ENCODE measurements around the gene GABRD. TPM values are rescaled to one million over a fixed set of nuclear protein-coding genes. Genes with fewer than 3 reads are reported as not detected.

Gene GABRD
- total RNA-seq, 1 donor from 2014 or later = not detected

- no peak overlapping the region for H3K4me3 ChIP-seq
- peaks cover 7% of the 10 kb centered on the region for H3K27me3 ChIP-seq
- H3K36me3 ChIP-seq = no peaks in the 10 kb centered on the region
- no peak for DNase-seq (ENCODE audit: low spot score in 2 of 2)
- no peak for TF ChIP-seq CTCF (IDR thresholded peaks at IDR 0.05)
- intact Hi-C loops (cut with DNase I) = loop anchor here (10.0 kb wide), 1 partner anchor 101 kb away; no protein-coding TSS in a partner anchor
- no peaks in the 10 kb centered on the region for H3K9me3 ChIP-seq
- H3K27ac ChIP-seq = no peak overlapping the region
- no peaks in the 10 kb centered on the region for H3K4me1 ChIP-seq
These were observed 26.5 kb downstream of the GABRD start for GRCh38 chr1:2045468-2046173.

GRCh38 chr1:2046174-2046917 is 27.2 kb downstream of the GABRD start:
- TF ChIP-seq CTCF (IDR thresholded peaks at IDR 0.05) = peak in 2 of 3 experiments; percentile 10 to 36
- peaks cover 13% of the 10 kb centered on the region for H3K27me3 ChIP-seq

GRCh38 chr1:2046953-2047748 is 28.0 kb downstream of the GABRD start:
- Histone ChIP-seq H3K9me3 (no peaks in the 10 kb centered on the region), H3K4me1 (no peaks in the 10 kb centered on the region), H3K36me3 (no peaks in the 10 kb centered on the region), H3K27ac (no peak overlapping the region), H3K27me3 (peaks cover 13% of the 10 kb centered on the region), H3K4me3 (no peak overlapping the region)
- TF ChIP-seq CTCF (IDR thresholded peaks at IDR 0.05) = no peak
- intact Hi-C loops (cut with DNase I) = loop anchor here (10.0 kb wide), 1 partner anchor 102 kb away; no protein-coding TSS in a partner anchor
- DNase-seq (ENCODE audit: low spot score in 2 of 2) = no peak

More at GRCh38 chr1:2046174-2046917, 27.2 kb downstream of the GABRD start:
- Histone ChIP-seq H3K27ac (no peak overlapping the region), H3K36me3 (no peaks in the 10 kb centered on the region), H3K9me3 (no peaks in the 10 kb centered on the region), H3K4me1 (no peaks in the 10 kb centered on the region), H3K4me3 (no peak overlapping the region)
- no peak for DNase-seq (ENCODE audit: low spot score in 2 of 2)
- intact Hi-C loops (cut with DNase I) = loop anchor here (10.0 kb wide), 1 partner anchor 102 kb away; no protein-coding TSS in a partner anchor

GRCh38 chr1:2047749-2048729 is 28.9 kb downstream of the GABRD start:
- DNase-seq (ENCODE audit: low spot score in 2 of 2) = no peak
- intact Hi-C loops (cut with DNase I) = loop anchor here (10.0 kb wide), 1 partner anchor 103 kb away; no protein-coding TSS in a partner anchor
- no peak overlapping the region for H3K4me3 ChIP-seq
- no peaks in the 10 kb centered on the region for H3K9me3 ChIP-seq
- H3K27ac ChIP-seq = no peak overlapping the region
- no peaks in the 10 kb centered on the region for H3K36me3 ChIP-seq
- H3K27me3 ChIP-seq = peaks cover 13% of the 10 kb centered on the region
- no peak for TF ChIP-seq CTCF (IDR thresholded peaks at IDR 0.05)
- no peaks in the 10 kb centered on the region for H3K4me1 ChIP-seq

Data from ascending aorta (tissue), 2 donors.